Measurements from ENCODE around the gene SMCO3. TPM values are rescaled to one million over a fixed set of nuclear protein-coding genes. Genes with fewer than 3 reads are reported as not detected.

SMCO3 gene
- total and polyA plus RNA-seq, 2 of the 8 experiments (the other 6 are each of a cell fraction or from before 2014, with no cell fraction given) = not detected

DNA sequence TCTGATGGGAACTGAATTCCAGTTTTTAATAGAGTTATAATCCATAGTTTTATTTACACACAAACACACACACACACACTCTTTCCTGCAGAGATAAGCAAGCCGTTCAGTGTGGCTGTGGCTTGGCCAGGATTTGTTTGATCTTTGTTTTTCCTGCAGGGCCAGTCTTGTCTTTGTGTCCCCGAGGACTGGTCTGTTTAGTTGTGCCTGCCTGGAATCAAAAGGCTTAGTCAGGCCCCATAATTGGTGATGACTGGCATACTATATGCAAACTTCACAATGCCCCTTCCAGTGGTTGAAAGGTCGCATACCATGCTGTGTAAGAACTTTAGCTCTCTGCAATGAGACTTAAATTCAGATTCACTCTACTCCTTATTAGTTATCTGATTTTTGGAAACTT, 36.7 kb downstream of the SMCO3 start (continued):
- TF ChIP-seq, protein P1, sequence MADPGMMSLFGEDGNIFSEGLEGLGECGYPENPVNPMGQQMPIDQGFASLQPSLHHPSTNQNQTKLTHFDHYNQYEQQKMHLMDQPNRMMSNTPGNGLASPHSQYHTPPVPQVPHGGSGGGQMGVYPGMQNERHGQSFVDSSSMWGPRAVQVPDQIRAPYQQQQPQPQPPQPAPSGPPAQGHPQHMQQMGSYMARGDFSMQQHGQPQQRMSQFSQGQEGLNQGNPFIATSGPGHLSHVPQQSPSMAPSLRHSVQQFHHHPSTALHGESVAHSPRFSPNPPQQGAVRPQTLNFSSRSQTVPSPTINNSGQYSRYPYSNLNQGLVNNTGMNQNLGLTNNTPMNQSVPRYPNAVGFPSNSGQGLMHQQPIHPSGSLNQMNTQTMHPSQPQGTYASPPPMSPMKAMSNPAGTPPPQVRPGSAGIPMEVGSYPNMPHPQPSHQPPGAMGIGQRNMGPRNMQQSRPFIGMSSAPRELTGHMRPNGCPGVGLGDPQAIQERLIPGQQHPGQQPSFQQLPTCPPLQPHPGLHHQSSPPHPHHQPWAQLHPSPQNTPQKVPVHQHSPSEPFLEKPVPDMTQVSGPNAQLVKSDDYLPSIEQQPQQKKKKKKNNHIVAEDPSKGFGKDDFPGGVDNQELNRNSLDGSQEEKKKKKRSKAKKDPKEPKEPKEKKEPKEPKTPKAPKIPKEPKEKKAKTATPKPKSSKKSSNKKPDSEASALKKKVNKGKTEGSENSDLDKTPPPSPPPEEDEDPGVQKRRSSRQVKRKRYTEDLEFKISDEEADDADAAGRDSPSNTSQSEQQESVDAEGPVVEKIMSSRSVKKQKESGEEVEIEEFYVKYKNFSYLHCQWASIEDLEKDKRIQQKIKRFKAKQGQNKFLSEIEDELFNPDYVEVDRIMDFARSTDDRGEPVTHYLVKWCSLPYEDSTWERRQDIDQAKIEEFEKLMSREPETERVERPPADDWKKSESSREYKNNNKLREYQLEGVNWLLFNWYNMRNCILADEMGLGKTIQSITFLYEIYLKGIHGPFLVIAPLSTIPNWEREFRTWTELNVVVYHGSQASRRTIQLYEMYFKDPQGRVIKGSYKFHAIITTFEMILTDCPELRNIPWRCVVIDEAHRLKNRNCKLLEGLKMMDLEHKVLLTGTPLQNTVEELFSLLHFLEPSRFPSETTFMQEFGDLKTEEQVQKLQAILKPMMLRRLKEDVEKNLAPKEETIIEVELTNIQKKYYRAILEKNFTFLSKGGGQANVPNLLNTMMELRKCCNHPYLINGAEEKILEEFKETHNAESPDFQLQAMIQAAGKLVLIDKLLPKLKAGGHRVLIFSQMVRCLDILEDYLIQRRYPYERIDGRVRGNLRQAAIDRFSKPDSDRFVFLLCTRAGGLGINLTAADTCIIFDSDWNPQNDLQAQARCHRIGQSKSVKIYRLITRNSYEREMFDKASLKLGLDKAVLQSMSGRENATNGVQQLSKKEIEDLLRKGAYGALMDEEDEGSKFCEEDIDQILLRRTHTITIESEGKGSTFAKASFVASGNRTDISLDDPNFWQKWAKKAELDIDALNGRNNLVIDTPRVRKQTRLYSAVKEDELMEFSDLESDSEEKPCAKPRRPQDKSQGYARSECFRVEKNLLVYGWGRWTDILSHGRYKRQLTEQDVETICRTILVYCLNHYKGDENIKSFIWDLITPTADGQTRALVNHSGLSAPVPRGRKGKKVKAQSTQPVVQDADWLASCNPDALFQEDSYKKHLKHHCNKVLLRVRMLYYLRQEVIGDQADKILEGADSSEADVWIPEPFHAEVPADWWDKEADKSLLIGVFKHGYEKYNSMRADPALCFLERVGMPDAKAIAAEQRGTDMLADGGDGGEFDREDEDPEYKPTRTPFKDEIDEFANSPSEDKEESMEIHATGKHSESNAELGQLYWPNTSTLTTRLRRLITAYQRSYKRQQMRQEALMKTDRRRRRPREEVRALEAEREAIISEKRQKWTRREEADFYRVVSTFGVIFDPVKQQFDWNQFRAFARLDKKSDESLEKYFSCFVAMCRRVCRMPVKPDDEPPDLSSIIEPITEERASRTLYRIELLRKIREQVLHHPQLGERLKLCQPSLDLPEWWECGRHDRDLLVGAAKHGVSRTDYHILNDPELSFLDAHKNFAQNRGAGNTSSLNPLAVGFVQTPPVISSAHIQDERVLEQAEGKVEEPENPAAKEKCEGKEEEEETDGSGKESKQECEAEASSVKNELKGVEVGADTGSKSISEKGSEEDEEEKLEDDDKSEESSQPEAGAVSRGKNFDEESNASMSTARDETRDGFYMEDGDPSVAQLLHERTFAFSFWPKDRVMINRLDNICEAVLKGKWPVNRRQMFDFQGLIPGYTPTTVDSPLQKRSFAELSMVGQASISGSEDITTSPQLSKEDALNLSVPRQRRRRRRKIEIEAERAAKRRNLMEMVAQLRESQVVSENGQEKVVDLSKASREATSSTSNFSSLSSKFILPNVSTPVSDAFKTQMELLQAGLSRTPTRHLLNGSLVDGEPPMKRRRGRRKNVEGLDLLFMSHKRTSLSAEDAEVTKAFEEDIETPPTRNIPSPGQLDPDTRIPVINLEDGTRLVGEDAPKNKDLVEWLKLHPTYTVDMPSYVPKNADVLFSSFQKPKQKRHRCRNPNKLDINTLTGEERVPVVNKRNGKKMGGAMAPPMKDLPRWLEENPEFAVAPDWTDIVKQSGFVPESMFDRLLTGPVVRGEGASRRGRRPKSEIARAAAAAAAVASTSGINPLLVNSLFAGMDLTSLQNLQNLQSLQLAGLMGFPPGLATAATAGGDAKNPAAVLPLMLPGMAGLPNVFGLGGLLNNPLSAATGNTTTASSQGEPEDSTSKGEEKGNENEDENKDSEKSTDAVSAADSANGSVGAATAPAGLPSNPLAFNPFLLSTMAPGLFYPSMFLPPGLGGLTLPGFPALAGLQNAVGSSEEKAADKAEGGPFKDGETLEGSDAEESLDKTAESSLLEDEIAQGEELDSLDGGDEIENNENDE (IDR thresholded peaks at IDR 0.05; ENCODE audit: insufficient replicate concordance, low read length) = no peak
- no peak for TF ChIP-seq MAFK (IDR thresholded peaks at IDR 0.05; ENCODE audit: low read depth, low read length)
- TF ChIP-seq, protein P2, sequence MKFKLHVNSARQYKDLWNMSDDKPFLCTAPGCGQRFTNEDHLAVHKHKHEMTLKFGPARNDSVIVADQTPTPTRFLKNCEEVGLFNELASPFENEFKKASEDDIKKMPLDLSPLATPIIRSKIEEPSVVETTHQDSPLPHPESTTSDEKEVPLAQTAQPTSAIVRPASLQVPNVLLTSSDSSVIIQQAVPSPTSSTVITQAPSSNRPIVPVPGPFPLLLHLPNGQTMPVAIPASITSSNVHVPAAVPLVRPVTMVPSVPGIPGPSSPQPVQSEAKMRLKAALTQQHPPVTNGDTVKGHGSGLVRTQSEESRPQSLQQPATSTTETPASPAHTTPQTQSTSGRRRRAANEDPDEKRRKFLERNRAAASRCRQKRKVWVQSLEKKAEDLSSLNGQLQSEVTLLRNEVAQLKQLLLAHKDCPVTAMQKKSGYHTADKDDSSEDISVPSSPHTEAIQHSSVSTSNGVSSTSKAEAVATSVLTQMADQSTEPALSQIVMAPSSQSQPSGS (IDR thresholded peaks at IDR 0.05; ENCODE audit: low read length) = no peak
- no peak for TF ChIP-seq JUN (IDR thresholded peaks at IDR 0.05; ENCODE audit: low read depth, low read length)
- TF ChIP-seq EGR1 (IDR thresholded peaks at IDR 0.05; ENCODE audit: borderline replicate concordance, low read depth, low read length) = no peak
- TF ChIP-seq CHD2 (IDR thresholded peaks at IDR 0.05; ENCODE audit: low read length) = no peak
- no peak for TF ChIP-seq TBP (IDR thresholded peaks at IDR 0.05; ENCODE audit: low read depth, low read length)
- no peak for TF ChIP-seq SUZ12 (IDR thresholded peaks at IDR 0.05; ENCODE audit: low read length)
- TF ChIP-seq KDM1A (IDR thresholded peaks at IDR 0.05; ENCODE audit: borderline replicate concordance, low read length) = no peak
- no peak for TF ChIP-seq SAP30 (IDR thresholded peaks at IDR 0.05; ENCODE audit: insufficient read depth, insufficient replicate concordance, low read length)

Measured in H1 (cell line).